Astrocyte of the cerebellum (primary cell): ENCODE measurements around the gene ELOVL6.
A peak's percentile ranks its signal among the peaks of the same experiment; 100 is the strongest.

Experiments used
- DNase-seq: peaks from one replicate; pipeline ENCODE4 v3.0.0-alpha.2; 2011; ENCODE audit warnings: low read depth
- H3K4me3 ChIP-seq: 2 replicates; pipeline ENCODE4 v1.5.1; 2011; ENCODE audit warnings: mild to moderate bottlenecking, low read depth, low read length, moderate library complexity
- in situ Hi-C: cut with HindIII; loops from 2 replicates; pipeline ENCODE4 v1.10.0; 2017; ENCODE audit warnings: low sequenced_read_pairs
- TF ChIP-seq, protein P1 (sequence below): IDR thresholded peaks from 2 replicates; pipeline ENCODE4 v1.5.1; 2012; ENCODE audit warnings: low read length, low read depth, moderate library complexity, mild to moderate bottlenecking; ENCODE audit errors: missing control alignments

The ELOVL6 gene

DNA sequence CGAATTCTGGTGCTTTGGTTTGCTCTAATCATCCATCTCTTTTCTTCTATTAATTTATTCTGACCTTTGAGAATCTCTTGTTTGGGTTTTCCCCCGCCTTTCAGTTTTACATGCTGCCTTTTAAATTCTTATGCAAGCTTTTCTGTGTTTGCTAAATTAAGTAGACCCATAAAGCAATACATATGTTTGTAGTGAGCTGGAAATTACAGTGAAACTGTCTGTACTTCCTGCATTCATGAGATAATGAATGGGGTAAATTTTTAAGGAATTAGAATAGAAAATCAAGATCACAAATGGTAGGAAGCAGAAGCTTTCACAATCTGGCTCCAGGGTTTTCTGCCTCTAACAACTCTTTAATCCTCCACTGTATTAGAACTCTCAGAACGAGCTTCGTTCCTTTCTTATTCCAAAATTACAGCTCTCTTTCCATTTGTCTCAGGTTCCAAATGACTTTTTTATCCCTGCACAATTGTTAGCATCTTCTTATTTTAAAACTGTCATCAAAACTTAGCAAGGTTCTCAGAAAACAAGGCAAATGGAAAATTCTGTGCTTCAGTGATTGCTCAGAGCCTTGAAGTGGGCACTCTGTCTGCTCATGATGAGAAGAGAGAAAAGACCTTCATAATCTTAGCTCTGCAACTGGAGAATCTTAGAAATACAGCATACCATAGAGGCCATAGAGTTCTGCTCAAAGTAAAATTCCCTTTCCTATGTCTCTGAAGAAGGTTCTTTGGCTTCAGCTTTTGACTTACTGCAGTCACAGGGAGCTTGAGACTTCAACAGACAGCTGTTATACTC, 177.6 kb downstream of the ELOVL6 start:
- H3K4me3 ChIP-seq: no peak overlapping the region
- in situ Hi-C loops: no loop called here
- TF ChIP-seq, protein P1, sequence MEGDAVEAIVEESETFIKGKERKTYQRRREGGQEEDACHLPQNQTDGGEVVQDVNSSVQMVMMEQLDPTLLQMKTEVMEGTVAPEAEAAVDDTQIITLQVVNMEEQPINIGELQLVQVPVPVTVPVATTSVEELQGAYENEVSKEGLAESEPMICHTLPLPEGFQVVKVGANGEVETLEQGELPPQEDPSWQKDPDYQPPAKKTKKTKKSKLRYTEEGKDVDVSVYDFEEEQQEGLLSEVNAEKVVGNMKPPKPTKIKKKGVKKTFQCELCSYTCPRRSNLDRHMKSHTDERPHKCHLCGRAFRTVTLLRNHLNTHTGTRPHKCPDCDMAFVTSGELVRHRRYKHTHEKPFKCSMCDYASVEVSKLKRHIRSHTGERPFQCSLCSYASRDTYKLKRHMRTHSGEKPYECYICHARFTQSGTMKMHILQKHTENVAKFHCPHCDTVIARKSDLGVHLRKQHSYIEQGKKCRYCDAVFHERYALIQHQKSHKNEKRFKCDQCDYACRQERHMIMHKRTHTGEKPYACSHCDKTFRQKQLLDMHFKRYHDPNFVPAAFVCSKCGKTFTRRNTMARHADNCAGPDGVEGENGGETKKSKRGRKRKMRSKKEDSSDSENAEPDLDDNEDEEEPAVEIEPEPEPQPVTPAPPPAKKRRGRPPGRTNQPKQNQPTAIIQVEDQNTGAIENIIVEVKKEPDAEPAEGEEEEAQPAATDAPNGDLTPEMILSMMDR: no peak
- no peak for DNase-seq

DNA sequence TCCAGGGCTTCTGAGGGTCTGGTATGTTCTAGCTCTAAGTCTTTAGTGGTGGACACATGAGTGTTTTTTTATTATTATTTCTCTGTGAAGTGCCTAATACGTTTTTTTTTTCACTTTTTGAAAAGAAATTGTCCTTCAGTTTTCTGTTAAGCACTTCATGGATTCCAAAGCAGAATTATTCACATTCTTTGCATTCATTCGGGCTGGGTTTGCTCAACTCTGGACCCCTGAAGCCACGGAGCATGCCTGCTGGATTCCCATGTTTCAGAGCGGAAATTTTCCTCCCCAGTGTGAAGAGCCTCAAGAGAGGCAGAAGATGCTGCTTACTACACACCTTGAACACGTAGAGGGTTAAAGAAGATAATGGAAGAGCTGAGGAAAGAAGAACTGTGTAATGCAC, 178.3 kb downstream of the ELOVL6 start:
- no peak overlapping the region for H3K4me3 ChIP-seq
- peak; percentile 23 for DNase-seq
- in situ Hi-C loops: no loop called here
- TF ChIP-seq, protein P1: no peak

DNA sequence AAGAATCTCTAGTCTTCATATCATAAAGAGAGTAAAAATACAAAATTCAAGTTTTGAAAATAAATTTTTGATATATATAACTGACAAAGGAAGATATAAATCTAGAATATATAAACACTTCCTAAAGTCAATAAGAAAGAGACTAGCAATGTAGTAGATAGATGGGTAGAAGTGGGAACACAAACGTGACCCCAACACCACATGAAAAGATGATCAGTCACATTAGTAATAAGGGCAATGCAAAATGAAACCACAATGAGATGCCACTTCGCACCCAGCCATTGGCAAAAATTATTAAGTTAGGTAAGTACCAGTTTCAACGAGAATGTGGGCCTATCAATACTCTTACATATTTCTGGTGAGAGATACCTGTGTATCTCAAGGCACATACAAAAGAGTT, 179.3 kb downstream of the ELOVL6 start:
- H3K4me3 ChIP-seq: no peak overlapping the region
- in situ Hi-C loops: no loop called here
- no peak for DNase-seq
- TF ChIP-seq, protein P1: no peak

DNA sequence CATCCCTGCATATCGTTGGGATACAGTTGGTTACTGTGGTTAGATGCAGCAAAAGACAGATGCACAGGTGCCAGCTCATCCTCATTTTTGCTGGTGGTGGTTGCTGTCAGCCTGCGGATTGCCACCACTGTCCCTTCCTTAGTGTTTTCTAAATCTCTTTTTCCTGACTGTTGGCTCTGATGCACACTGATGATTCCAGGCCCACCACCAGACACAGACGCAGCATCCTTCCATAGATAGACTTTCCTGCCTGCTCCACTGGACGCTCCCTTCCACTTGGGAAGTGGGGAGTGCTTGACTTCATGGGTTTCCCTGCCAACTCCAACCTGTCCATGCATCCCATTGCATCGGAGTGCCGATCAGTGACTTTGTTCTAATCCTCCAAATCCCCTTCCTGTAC, 184.2 kb downstream of the ELOVL6 start:
- in situ Hi-C loops: no loop called here
- DNase-seq: no peak
- H3K4me3 ChIP-seq: no peak overlapping the region
- TF ChIP-seq, protein P1: no peak

DNA sequence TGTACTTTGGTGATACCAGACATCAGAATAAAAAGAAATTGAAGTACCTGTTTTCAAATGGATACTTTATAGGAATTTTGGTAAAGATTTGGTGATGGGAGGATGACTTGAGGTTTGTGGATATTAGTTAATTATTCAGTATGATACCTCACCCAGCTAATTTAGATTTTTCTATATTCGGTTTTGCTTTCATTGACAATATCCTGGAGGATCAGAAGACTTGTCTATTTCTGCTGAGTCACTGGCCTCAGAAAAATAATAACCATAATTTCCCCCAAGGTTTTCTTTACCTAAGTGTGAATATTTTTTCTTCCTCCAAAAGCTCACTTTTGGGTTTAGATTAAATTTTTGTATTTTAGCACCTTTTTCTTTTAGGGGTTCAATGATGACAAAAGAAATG, 185.5 kb downstream of the ELOVL6 start:
- TF ChIP-seq, protein P1: no peak
- DNase-seq: no peak
- no peak overlapping the region for H3K4me3 ChIP-seq
- in situ Hi-C loops: no loop called here

DNA sequence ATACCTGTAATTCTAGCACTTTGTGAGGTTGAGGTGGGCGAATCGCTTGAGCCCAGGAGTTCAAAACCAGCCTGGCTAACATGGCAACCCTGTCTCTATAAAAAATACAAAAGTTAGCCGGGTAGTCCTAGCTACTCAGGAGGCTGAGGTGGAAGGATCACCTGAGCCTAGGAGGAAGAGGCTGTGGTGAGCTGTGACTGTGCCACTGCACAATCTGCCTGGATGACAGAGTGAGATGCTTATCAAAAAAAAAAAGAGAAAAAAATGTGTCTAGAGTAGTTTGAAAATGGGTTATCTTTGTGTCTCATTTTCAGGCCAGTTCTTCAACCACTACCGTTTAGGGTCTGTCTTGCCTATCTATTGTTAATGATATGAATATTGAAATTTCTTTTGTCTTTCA, 187.6 kb downstream of the ELOVL6 start:
- no peak overlapping the region for H3K4me3 ChIP-seq
- TF ChIP-seq, protein P1: no peak
- DNase-seq: no peak
- in situ Hi-C loops: no loop called here
